ENCODE measurements around the gene METTL17. TPM values are rescaled to one million over a fixed set of nuclear protein-coding genes. Genes with fewer than 3 reads are reported as not detected.
"Not testable (repeated sequence)": the region's sequence is repeated elsewhere in the genome, so short reads cannot be mapped to it uniquely, and the experiment has no call there.

Gene METTL17
- total RNA-seq, 2 donors from 2014 or later: 91.2 to 94.9 TPM

- ATAC-seq (replicated peaks in 1 of 2) (peak in 1 of 2 donors; percentile 33), DNase-seq (no peak)
- Mint-ChIP-seq H3K4me3 (no peak overlapping the region), H3K36me3 (ENCODE audit: insufficient read depth in 2 of 2) (no peaks in the 10 kb centered on the region), H3K4me1 (ENCODE audit: low read depth) (no peaks in the 10 kb centered on the region), H3K27ac (no peak overlapping the region), H3K9me3 (no peaks in the 10 kb centered on the region), H3K27me3 (ENCODE audit: low read depth) (no peaks in the 10 kb centered on the region)
Observed at GRCh38 chr14:21036751-21037150, 47.0 kb downstream of the METTL17 start.

GRCh38 chr14:21037156-21037555, 47.4 kb downstream of the METTL17 start:
- Mint-ChIP-seq H3K4me3 (no peak overlapping the region), H3K36me3 (ENCODE audit: insufficient read depth in 2 of 2) (no peaks in the 10 kb centered on the region), H3K27me3 (ENCODE audit: low read depth) (peaks cover 2% of the 10 kb centered on the region), H3K4me1 (ENCODE audit: low read depth) (no peaks in the 10 kb centered on the region), H3K9me3 (no peaks in the 10 kb centered on the region), H3K27ac (no peak overlapping the region)
- no peak for DNase-seq
- ATAC-seq (replicated peaks in 1 of 2): no peak

- Mint-ChIP-seq H3K9me3 (no peaks in the 10 kb centered on the region), H3K4me3 (no peak overlapping the region), H3K27ac (no peak overlapping the region), H3K27me3 (ENCODE audit: low read depth) (peaks cover 9% of the 10 kb centered on the region), H3K4me1 (ENCODE audit: low read depth) (no peaks in the 10 kb centered on the region), H3K36me3 (ENCODE audit: insufficient read depth in 2 of 2) (no peaks in the 10 kb centered on the region)
- ATAC-seq (replicated peaks in 1 of 2) (no peak), DNase-seq (no peak)
Observed at GRCh38 chr14:21038441-21039422, 49.0 kb downstream of the METTL17 start.

- DNase-seq (peak; percentile 17 to 20), ATAC-seq (replicated peaks in 1 of 2) (peak; percentile 72 to 77)
- H3K27me3 Mint-ChIP-seq (ENCODE audit: low read depth): peaks cover 9% of the 10 kb centered on the region
- no peaks in the 10 kb centered on the region for H3K4me1 Mint-ChIP-seq (ENCODE audit: low read depth)
- no peak overlapping the region for H3K4me3 Mint-ChIP-seq
- H3K36me3 Mint-ChIP-seq (ENCODE audit: insufficient read depth in 2 of 2): no peaks in the 10 kb centered on the region
- H3K9me3 Mint-ChIP-seq: no peaks in the 10 kb centered on the region
- no peak overlapping the region for H3K27ac Mint-ChIP-seq
Observed at GRCh38 chr14:21039585-21040369, 50.0 kb downstream of the METTL17 start.

- H3K4me3 Mint-ChIP-seq: no peak overlapping the region
- ATAC-seq (replicated peaks in 1 of 2) (no peak), DNase-seq (no peak)
- peaks cover 16% of the 10 kb centered on the region for H3K27me3 Mint-ChIP-seq (ENCODE audit: low read depth)
- no peaks in the 10 kb centered on the region for H3K4me1 Mint-ChIP-seq (ENCODE audit: low read depth)
- H3K27ac Mint-ChIP-seq: no peak overlapping the region
- no peaks in the 10 kb centered on the region for H3K9me3 Mint-ChIP-seq
- no peaks in the 10 kb centered on the region for H3K36me3 Mint-ChIP-seq (ENCODE audit: insufficient read depth in 2 of 2)
Observed at GRCh38 chr14:21040370-21040925, 50.7 kb downstream of the METTL17 start.

- not testable (repeated sequence) for H3K36me3 Mint-ChIP-seq (ENCODE audit: insufficient read depth in 2 of 2); DNase-seq; H3K4me3 Mint-ChIP-seq; ATAC-seq (replicated peaks in 1 of 2); H3K9me3 Mint-ChIP-seq; H3K27ac Mint-ChIP-seq; H3K4me1 Mint-ChIP-seq (ENCODE audit: low read depth)
- peaks cover 19% of the 10 kb centered on the region for H3K27me3 Mint-ChIP-seq (ENCODE audit: low read depth)
Observed at GRCh38 chr14:21040941-21041340, 51.2 kb downstream of the METTL17 start.

- Mint-ChIP-seq H3K36me3 (ENCODE audit: insufficient read depth in 2 of 2) (no peaks in the 10 kb centered on the region), H3K4me3 (no peak within 1 kb of the TSS), H3K4me1 (ENCODE audit: low read depth) (no peaks in the 10 kb centered on the region), H3K9me3 (no peaks in the 10 kb centered on the region), H3K27ac (no peak within 1 kb of the TSS), H3K27me3 (ENCODE audit: low read depth) (peaks cover 19% of the 10 kb centered on the region)
- DNase-seq (no peak), ATAC-seq (replicated peaks in 1 of 2) (no peak)
Observed at GRCh38 chr14:21041676-21042433, 52.1 kb downstream of the METTL17 start, which contains the start of gene RNASE7. TSS of gene RNASE7 (plus strand) at chr14:21042362. CDS start at chr14:21042993, 631 bp downstream.

GRCh38 chr14:21042918-21043317, 53.1 kb downstream of the METTL17 start:
- no peaks in the 10 kb centered on the region for H3K9me3 Mint-ChIP-seq

GRCh38 chr14:21043387-21043973, 53.7 kb downstream of the METTL17 start:
- peaks cover 19% of the 10 kb centered on the region for H3K27me3 Mint-ChIP-seq (ENCODE audit: low read depth)
- no peak overlapping the region for H3K4me3 Mint-ChIP-seq
- H3K4me1 Mint-ChIP-seq (ENCODE audit: low read depth): no peaks in the 10 kb centered on the region
- ATAC-seq (replicated peaks in 1 of 2): no peak
- no peaks in the 10 kb centered on the region for H3K36me3 Mint-ChIP-seq (ENCODE audit: insufficient read depth in 2 of 2)
- H3K27ac Mint-ChIP-seq: no peak overlapping the region
- H3K9me3 Mint-ChIP-seq: no peaks in the 10 kb centered on the region
- DNase-seq: no peak

More at GRCh38 chr14:21042918-21043317, 53.1 kb downstream of the METTL17 start:
- no peaks in the 10 kb centered on the region for H3K4me1 Mint-ChIP-seq (ENCODE audit: low read depth)
- DNase-seq: no peak
- peaks cover 19% of the 10 kb centered on the region for H3K27me3 Mint-ChIP-seq (ENCODE audit: low read depth)
- no peak for ATAC-seq (replicated peaks in 1 of 2)
- no peaks in the 10 kb centered on the region for H3K36me3 Mint-ChIP-seq (ENCODE audit: insufficient read depth in 2 of 2)
- H3K27ac Mint-ChIP-seq: no peak overlapping the region
- H3K4me3 Mint-ChIP-seq: no peak overlapping the region

GRCh38 chr14:21043974-21044618, 54.3 kb downstream of the METTL17 start:
- no peaks in the 10 kb centered on the region for H3K36me3 Mint-ChIP-seq (ENCODE audit: insufficient read depth in 2 of 2)

More at GRCh38 chr14:21043974-21044618, 54.3 kb downstream of the METTL17 start:
- ATAC-seq (replicated peaks in 1 of 2) (no peak), DNase-seq (no peak)
- no peaks in the 10 kb centered on the region for H3K4me1 Mint-ChIP-seq (ENCODE audit: low read depth)
- no peak overlapping the region for H3K4me3 Mint-ChIP-seq
- H3K9me3 Mint-ChIP-seq: no peaks in the 10 kb centered on the region
- no peak overlapping the region for H3K27ac Mint-ChIP-seq
- peaks cover 19% of the 10 kb centered on the region for H3K27me3 Mint-ChIP-seq (ENCODE audit: low read depth)

Measured in activated T-cell treated with anti-CD3 and anti-CD28 coated beads, Interleukin-2, amount 50 U/mL, for 72 hours (primary cell).